ENCODE data around the gene STAT2.
"Not testable (repeated sequence)": the region's sequence is repeated elsewhere in the genome, so short reads cannot be mapped to it uniquely, and the experiment has no call there.

The STAT2 gene

GRCh38 chr12:56362130-56363059 is 2.5 kb upstream of the STAT2 start, which contains the start of gene APOF:
APOF (minus strand) TSS chr12:56362857; CDS start chr12:56362745, 112 bp downstream.
- DNase-seq (ENCODE audit: low read depth), result no peak

- no peak for DNase-seq (ENCODE audit: low read depth)
Measured at GRCh38 chr12:56361487-56362129, 1.7 kb upstream of the STAT2 start.

DNA sequence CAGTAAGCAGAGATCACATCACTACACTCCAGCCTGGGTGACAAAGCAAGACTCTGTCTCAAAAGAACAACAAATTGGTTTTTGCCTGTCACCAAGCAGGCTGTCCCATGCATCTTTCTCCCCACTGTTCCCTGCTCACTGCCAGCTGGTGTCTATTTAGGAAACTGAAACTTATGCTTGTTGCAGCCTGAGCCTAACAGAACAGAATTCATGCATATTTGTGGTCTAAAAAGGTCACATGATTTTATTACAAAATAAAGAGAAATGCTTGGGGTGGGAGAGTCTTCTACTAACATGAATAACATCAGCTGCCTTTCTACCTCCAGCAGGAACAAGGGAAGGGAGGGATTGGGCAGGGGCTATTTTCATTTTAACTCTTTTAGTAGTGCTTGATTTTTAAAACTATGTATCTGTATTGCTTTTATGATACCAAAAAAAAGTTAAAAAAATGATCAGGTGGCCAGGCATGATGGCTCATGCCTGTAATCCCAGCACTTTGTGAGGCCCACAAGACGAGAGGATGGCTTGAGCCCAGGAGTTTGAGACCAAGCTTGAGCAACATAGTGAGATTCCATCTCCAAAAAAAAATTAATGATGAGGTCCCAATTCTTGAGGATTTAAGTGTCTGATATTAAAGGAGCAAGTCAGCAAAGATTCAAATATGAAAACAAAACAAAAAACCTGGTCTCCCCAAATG is 923 bp downstream of the STAT2 start:
- no peak for DNase-seq (ENCODE audit: low read depth)

- no peak for DNase-seq (ENCODE audit: low read depth)
Measured at GRCh38 chr12:56351325-56351724, 8.6 kb downstream of the STAT2 start.

DNA sequence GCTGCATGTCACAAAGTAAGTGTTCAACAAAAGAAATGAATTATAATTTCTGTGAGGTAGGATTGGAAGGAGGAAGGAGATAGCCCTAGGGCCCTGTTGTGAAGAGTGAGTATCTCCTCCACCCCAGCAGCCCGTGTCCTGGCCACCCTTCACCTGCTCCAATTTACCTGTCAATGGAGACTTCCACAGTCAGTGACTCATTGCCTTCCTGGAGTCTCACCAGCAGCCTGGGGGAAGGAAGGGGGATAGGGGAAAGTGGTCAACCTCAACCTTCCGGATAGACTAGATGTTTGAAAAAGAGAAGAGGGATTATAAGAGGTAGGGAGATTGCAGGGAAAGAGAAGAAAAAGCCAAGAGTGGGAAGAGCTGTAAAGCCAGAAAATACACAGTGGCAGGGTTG is 9.2 kb downstream of the STAT2 start:
- DNase-seq (ENCODE audit: low read depth), result no peak

GRCh38 chr12:56348776-56349175 is 11.1 kb downstream of the STAT2 start:
- DNase-seq (ENCODE audit: low read depth), result no peak

- DNase-seq (ENCODE audit: low read depth), result not testable (repeated sequence)
Measured at GRCh38 chr12:56347255-56347654, 12.7 kb downstream of the STAT2 start.

GRCh38 chr12:56346675-56347074 is 13.2 kb downstream of the STAT2 start:
- no peak for DNase-seq (ENCODE audit: low read depth)

DNA sequence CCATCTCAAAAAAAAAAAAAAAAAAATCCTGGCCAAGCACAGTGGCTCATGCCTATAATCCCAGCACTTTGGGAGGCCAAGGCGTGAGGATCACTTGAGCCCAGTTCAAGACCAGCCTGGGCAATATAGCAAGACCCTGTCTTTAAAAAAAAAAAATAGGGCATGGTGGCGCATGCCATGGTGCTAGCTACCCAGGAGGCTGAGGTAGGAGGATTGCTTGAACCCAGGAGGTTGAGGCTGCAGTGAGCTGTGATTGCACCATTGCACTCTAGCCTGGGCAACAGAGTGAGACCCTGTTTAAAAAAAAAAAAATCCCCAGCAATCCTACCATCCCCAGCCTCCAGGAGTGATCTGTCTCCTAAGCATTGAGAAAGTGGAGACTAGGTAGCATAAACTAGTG is 17.6 kb downstream of the STAT2 start:
- not testable (repeated sequence) for DNase-seq (ENCODE audit: low read depth)

- no peak for DNase-seq (ENCODE audit: low read depth)
Measured at GRCh38 chr12:56341616-56342015, 18.3 kb downstream of the STAT2 start.

DNA sequence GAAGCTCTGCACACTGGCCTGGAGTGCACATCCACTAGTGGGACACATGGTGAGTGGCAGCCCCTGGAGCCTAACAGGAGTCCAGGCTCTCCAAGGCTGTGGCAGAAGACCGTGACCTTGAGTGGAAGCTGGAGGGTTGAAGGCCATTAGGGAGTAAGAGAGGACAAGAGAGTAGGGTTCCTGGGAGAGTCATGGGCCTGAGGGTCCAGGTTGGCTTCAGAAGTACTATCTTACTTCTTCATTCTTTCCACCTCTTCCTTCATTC is 20.8 kb downstream of the STAT2 start:
- no peak for DNase-seq (ENCODE audit: low read depth)

- DNase-seq (ENCODE audit: low read depth), result peak; percentile 92
Measured at GRCh38 chr12:56338308-56339157, 21.4 kb downstream of the STAT2 start, which contains the start of gene IL23A. IL23A (plus strand) TSS chr12:56338884; CDS start chr12:56339045, 161 bp downstream.

DNA sequence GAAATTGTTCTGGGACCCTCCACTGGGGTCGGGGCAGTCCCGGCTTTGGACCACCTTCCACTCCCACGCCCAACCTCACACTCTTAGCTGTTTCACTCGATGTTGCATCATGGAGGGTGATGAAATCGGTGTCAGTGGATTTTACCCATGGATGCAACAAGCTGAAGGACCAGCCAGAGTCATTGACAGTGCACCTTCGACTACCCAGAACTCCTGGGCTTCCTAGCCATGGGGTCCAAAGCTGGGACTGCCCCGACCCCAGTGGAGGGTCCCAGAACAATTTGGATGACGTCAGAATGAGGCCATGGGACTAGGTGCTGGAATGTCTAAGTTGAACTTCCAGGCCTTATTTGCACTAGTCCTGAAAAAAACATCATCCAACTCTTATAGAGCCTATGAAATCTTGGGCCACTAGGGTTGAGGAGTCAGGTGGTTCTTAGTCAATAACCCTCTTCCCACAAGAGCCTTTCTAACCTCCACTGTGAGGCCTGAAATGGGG is 22.1 kb downstream of the STAT2 start:
- DNase-seq (ENCODE audit: low read depth), result no peak

- DNase-seq (ENCODE audit: low read depth), result no peak
Measured at GRCh38 chr12:56336361-56337167, 23.3 kb downstream of the STAT2 start.

DNA sequence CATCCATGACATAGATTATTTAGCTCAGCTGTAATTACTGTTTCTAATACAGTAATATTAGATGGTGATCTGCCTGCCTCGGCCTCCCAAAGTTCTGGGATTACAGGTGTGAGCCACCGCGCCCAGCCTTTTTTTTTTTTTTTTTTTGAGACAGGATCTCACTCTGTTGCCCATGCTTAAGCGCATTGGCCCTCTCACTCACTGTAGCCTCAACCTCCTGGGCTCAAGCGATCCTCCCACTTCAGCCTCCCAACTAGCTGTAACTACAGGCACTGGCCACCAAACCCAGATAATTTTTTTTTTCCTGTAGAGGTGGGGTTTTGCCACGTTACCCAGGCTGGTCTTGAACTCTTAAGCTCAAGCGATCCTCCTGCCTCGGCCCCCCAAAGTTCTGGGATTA is 24.4 kb downstream of the STAT2 start:
- not testable (repeated sequence) for DNase-seq (ENCODE audit: low read depth)

GRCh38 chr12:56334490-56334793 is 25.5 kb downstream of the STAT2 start:
- DNase-seq (ENCODE audit: low read depth), result no peak

DNA sequence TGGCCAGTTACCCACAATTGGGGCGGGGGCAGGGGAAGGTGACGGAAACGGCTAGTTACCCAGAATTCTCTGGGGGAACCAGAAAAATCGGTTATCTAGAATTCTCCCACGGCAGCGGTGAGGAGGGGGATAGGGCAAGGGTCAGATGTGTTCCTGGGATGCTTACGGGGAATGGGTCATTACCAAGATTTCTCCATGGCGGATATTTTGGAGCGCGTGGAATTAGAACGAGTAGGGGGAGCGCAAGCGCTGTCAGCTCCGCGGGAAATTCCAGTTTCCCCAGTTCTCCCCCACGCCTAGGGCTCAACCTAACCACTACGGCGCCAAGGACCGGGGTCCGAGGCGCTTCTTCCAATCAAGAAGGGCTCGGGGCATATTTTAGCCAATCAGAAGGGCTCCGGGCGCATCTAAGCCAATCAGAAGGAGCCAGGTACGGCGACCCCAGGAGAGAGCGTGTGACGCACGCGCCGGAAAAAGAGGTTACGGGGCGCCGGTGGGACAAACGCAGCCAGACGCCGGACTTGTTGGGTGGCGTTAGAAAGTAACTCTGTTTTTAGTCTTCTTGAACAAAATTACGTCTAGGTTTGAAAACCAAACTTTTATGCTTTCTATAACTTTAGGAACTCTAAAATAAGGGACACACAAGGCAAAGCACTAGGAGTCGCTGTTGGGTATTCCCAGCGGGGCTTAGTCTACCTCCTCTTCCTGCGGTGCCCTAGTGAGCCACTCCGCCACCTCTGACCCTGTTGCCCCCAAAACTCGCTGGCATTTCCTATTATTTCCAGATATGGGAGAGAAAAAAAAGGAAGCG is 26.0 kb downstream of the STAT2 start, which contains the start of gene PAN2:
Gene PAN2 (minus strand): TSS at position 322 of the 811 bp plus-strand sequence. CDS start 906 bp downstream, outside the sequence.
- DNase-seq (ENCODE audit: low read depth), result peak; percentile 90

DNA sequence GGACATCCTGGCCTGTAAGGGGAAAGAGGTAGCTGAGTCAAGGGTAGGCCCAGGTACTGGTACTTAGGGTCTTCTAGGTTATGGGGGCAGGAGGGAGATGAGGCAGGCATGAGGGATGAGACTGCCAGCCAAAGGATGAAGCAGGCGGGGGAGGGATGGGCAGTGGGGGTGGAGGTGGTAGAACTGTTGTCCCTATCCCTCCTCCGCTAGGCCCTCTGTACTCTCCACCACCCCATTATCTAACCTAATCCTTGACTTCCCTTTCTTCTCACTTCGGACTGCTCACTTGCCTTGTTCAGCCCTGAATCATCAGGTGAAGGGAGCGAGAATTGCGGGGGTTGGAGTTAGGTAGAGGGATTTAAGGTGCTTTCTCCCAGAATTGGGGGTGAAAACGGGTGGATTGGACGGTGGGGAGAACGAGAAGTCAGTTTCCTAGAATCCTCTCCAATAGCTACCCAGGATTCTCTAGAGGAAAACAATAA is 26.7 kb downstream of the STAT2 start:
- DNase-seq (ENCODE audit: low read depth), result no peak

- no peak for DNase-seq (ENCODE audit: low read depth)
Measured at GRCh38 chr12:56332512-56333196, 27.3 kb downstream of the STAT2 start.

Data from T-helper 22 cell (primary cell).